Fibroblast of skin of right quadriceps (primary cell): ENCODE data around the gene TMEM201.
"Not testable (repeated sequence)": the region's sequence is repeated elsewhere in the genome, so short reads cannot be mapped to it uniquely, and the experiment has no call there.

Source experiments
- DNase-seq: peaks from one replicate; pipeline ENCODE4 v3.0.0-alpha.2; 2013

Gene TMEM201

GRCh38 chr1:9601942-9602793 is 13.5 kb downstream of the TMEM201 start:
- DNase-seq = no peak

- DNase-seq = no peak
These were observed 14.1 kb downstream of the TMEM201 start for GRCh38 chr1:9602794-9603167.

GRCh38 chr1:9603307-9603706 is 14.6 kb downstream of the TMEM201 start:
- no peak for DNase-seq

DNA sequence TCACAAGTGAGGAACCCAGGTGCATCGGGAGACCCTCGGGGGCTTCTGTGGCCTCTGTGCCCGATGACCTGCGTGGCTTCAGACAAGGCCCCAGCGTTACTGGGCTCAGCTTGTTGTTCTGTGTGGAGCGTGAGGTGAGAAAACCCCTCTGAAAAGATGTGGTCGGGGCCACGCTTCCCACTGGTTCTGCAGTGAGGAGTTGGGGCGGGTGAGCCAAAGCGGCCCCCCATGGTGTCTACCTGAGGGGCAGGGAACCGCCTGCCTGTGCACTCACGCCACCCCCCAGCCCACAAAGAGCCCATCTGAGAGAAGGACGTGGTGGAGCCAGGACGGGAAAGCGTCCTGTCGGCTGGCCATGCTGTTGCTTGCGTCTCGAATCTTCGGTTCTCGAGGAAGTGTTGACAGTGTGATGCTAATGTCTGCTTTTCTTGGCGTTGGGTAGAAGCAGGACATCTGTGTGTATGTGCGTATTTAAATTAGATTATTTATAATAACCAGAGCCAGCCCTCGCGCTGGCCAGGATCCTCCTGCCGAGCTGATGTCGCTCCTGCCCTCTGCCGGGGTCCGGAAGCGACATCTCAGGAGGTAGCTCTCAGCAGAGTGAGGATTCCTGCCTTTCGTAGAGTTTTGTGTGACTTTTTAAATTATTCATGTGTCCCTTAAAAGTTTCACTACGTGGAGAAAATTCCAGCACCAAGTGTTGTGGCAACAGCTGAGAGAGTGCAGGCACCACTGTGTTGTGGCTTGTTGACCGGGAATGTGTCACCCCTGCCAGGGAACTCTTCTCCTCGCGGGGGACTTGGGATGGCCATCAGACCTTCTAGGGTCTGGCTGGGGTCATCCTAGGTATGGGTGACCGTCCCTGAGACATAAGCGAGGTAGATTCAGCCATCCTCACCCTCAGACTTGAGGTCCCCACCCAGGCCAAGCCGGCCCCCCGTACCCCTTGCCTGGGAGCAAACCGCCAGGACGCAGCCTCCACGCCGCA is 15.3 kb downstream of the TMEM201 start:
- no peak for DNase-seq

DNA sequence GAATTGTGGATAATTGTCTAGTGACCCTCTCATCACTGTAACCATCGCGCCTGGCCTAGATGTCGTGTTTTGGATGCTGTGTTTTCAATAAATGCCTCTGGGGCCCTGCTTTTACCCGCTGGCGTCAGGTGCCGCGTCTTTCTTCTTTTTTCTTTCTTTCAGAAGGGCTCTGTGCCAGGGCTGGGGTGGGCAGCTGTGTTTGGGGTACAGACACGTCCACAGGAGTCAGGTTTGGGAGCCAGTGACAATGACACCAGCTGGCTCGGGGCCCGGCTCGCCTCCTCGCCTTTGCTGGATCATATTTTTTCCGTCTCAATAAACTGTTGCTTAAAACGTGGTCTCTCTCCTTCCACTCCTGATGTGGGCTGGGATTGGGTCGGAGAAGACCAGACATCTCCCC is 16.1 kb downstream of the TMEM201 start:
- no peak for DNase-seq

GRCh38 chr1:9605946-9606455 is 17.3 kb downstream of the TMEM201 start:
- no peak for DNase-seq

- DNase-seq = no peak
These were observed 17.7 kb downstream of the TMEM201 start for GRCh38 chr1:9606458-9606857.

DNA sequence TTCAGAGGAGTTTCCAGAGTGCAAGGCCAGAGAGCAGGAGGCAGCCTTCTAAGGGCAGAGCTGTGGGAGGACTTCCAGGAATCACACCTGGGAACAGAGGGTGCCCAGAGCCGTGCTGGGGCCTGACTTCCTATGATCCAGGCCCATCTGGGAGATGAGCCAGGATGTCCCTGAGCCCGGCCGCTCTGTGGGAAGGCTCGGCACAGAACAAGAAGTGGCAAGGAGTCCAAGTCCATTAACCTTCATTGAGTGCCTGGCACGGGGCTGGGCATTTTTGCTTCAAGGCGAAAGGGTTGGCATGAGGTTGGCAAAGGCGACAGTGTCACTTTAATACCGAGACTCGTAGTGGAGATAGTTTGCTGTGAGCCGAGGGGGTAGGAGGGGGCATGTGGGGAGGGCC is 18.2 kb downstream of the TMEM201 start:
- no peak for DNase-seq

DNA sequence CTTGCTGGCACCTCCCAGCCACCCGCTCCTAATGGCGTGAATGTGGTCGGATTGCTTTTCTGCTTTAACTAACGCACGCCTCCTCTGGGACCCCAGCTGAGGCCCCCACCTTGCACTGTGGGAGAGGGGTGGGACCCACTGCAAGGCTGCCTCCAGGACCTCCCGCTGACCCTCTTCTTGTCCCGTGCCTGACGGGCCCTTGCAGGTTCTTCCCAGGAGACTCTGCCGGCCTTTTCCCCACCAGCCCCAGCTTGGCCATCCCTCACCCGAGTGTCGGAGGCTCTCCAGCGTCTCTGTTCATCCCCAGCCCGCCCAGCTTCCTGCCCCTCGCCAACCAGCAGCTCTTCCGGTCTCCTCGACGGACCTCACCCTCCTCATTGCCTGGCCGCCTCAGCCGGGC is 18.6 kb downstream of the TMEM201 start:
- no peak for DNase-seq

DNA sequence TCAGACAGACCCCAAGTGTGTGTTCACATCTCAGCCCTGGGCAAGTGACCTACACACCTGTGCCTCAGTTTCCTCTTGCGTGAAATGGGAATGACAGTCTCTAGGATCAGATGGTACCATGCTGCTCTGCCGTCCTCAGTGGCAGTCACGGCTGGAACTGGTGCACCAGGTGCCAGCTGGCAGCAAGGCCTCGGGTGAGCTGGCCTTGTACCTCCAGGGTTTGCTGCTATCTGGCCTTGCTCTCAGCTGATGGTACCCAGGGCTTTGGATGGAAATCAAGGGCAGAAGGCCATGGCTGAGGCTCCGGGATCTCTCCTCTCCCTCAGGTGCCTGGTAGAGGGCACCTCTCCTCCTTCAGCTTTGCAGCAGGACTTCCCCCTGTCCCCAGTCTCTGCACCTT is 21.3 kb downstream of the TMEM201 start:
- DNase-seq = no peak

- DNase-seq = no peak
These were observed 21.8 kb downstream of the TMEM201 start for GRCh38 chr1:9610548-9610947.

DNA sequence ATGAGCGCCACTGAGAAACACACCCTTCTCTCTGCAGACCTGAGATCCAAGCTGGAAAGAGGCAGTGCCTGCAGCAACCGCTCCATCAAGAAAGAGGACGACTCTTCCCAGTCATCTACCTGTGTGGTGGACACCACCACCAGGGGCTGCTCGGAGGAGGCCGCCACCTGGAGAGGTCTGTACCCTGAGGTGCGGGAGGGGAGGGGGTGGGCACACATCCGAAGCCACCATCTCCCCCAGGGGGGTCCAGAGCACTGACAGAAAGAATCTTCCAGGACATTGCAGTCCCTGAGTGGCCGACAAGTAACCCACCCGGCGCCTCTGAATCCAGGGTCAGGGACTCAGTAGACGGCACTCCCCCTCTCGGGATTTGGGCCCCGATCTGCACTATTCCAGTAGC is 23.0 kb downstream of the TMEM201 start:
- no peak for DNase-seq

DNA sequence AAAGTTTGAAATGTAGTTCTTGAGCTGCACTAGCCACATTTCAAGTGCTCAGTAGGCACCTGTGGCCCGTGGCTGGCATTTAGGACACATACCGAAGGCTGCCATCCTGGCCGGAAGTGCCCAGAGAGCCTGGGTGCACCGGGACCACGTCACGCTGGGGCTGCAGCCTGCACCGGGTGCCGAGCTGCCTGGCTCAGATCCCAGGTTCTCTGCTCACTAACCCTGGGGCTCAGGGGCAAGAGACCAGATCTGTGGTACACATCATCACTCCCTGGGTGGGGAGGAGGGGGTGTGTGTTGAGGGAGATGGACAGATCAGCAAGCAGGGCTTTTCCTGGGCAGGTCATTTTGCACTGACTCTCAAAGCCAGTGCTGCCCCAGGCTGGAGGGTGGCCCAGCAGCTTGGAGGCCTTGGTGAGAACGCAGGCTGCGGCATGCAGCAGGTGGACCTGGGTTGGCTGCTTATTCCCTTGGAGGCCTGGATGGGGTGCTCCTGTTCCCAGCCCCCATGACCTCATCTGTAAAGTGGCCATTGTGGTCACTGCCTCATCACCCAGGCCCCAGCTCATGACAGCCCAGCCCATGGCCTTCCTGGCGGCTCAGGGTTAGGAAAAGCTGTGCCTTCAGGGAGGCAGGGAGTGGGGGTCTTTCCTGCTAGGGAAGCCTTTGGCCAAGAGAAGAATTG is 23.6 kb downstream of the TMEM201 start:
- no peak for DNase-seq

- no peak for DNase-seq
These were observed 24.3 kb downstream of the TMEM201 start for GRCh38 chr1:9612871-9613624.

- DNase-seq = no peak
These were observed 25.1 kb downstream of the TMEM201 start for GRCh38 chr1:9613625-9614299.

DNA sequence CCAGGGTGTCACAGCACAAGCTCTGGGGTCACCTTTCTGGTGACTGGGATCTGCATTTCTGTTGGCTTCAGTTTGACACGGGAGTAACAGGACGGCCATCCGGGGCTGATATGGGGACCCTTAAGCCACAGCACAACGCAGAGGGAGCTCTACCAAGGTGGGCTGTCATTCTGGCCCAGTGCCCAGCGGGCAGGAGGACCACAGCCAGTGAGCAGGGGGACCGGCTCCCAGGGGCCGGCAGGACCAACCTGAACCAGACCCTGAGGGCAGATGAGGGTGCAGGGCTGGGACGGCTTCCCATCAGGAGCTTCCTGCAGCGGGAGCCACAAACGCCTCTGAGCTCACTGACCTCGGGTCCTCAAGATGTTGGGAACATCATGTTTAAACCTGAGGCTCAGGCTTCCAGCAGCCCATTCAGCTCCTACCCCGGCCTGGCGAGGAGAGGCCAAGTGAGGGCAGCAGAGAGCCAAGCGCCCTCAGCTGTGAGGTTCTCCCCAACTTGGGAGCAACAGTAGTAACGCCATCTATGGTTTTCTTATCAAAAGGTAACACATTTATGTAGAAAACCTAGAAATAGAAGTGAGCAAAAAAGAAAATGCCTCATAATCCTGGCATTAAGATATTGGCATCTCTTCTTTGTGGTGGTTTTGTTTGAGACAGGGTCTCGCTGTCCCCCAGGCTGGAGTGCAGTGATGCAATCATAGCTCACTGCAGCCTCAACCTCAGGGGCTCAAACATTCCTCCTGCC is 26.8 kb downstream of the TMEM201 start:
- DNase-seq = peak; percentile 13

DNA sequence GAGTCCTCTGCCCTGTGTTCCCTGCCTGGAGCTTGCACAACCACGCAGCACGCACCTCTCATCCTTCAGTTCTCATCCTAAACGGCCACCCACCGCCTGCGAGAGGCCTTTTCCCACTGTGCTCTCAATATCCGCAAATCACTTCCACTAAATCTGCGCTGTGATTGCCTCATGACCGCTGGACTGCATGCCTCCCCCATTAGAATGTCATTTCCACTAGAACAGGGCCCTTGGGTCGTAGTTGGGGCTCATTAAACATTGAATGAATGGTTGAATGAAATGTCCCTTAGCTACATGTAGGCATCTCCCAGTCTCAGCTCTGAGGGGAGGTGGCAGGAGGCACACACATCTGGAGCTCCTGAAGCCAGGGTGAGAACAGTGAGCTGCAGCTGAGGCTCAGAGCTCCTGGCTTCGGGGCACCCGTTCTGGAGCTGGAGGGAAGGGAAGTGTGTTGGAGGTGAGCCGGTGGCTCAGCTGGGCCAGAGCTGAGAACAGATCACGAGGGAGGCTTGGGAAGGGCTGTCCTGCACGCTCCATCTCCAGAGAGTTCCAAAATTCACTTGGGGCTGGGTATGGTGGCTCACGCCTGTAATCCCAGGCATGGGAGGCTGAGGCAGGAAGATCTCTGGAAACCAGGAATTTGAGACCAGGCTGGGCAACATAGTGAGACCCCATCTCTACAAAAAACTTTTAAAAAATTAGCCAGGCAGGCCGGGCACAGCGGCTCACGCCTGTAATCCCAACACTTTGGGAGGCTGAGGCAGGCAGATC is 30.4 kb downstream of the TMEM201 start:
- DNase-seq = no peak

DNA sequence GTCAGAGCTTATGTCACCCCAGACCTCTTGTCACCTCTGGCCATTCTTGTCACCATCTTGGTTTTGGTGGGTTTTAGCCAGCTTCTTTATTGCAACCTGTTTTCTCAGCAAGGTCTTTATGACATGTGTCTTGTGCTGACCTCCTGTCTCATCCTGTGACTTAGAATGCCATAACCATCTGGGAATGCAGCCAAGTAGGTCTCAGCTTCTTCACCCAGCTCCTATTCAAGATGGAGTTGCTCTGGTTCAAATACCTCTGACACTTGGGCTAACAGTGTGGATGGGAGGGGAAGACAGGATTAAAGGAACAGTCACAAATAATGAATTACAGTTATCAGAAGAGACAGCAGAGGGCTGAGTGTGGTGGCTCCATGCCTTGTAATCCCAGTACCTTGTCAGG is 32.3 kb downstream of the TMEM201 start:
- no peak for DNase-seq

- no peak for DNase-seq
These were observed 35.4 kb downstream of the TMEM201 start for GRCh38 chr1:9624081-9624480.

DNA sequence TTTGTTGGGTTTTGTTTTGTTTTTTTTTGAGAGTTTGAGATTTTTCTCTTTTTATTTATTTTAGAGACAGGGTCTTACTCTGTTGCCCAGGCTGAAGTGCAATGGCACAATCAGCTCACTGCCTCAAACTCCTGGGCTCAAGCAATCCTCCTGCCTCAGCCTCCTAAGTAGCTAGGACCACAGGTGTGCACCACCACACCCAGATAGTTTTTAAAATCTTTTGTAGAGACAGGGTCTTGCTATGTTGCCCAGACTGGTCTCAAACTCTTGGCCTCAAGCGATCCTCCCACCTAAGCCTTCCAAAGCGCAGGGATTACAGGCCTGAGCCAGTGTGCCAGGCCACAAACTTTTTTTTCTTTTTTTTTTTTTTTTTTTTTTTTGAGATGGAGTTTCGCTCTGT is 36.3 kb downstream of the TMEM201 start:
- not testable (repeated sequence) for DNase-seq
